Vagina (tissue), 2 donors: ENCODE measurements around the gene CNOT1.

ENCODE experiments used
- POLR2A ChIP-seq, 2 donors: fragments of 450-650 bp; IDR thresholded peaks; one replicate each; pipeline ENCODE4 v1.6.1; 2017; ENCODE audit warnings: antibody characterized with exemption in 2 of 2, mild to moderate bottlenecking in 2 of 2, moderate library complexity in 2 of 2
- TF ChIP-seq, protein P1 (sequence below), 3 experiments: fragments of 450-650 bp in 2 of 3; fragments of 200-600 bp in 1 of 3; sonication (generic) in 1 of 3; IDR thresholded peaks; one replicate each; pipeline ENCODE4 v1.5.1; 2017 to 2019; ENCODE audit warnings: antibody characterized with exemption in 3 of 3, mild to moderate bottlenecking in 2 of 3, moderate library complexity in 2 of 3

DNA sequence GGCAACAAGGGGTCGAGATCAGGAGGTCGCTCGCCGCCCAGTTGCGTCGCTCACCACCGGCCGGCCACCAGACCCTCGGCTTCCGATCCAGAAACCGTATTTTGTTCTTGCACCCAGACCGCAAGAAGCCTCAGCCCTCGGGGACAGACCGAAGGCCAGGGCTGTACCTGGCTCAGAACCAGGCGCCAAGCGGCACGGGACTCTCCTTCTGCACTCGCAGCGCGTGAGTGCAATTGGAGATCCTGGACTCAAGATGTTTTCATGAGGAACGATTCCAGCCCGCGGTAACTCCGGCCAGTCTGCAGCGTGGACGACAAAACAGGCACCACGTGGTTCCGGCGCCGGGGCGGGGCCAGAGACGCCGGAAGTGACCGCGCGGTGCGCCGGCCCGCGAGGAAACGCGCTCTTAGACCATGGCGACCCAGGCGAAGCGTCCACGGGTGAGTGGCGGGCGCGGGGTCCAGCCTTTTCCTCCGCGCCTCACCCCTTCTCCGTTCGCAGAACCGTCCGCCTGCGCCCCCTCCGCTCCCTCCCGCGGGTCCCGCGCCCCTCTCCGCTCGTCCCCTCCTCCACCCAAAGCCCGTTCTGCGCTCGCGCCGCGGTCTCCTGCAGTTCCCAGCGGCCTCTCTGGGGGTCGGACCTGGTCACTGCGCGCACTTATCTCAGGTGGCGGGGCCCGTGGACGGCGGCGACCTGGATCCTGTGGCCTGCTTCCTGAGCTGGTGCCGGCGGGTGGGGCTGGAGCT is 114.3 kb downstream of the CNOT1 start, which contains the start of gene SETD6:
- TF ChIP-seq POLR2A (IDR thresholded peaks at IDR 0.05) = peak in 1 of 2 donors; percentile 9
- TF ChIP-seq, protein P1, sequence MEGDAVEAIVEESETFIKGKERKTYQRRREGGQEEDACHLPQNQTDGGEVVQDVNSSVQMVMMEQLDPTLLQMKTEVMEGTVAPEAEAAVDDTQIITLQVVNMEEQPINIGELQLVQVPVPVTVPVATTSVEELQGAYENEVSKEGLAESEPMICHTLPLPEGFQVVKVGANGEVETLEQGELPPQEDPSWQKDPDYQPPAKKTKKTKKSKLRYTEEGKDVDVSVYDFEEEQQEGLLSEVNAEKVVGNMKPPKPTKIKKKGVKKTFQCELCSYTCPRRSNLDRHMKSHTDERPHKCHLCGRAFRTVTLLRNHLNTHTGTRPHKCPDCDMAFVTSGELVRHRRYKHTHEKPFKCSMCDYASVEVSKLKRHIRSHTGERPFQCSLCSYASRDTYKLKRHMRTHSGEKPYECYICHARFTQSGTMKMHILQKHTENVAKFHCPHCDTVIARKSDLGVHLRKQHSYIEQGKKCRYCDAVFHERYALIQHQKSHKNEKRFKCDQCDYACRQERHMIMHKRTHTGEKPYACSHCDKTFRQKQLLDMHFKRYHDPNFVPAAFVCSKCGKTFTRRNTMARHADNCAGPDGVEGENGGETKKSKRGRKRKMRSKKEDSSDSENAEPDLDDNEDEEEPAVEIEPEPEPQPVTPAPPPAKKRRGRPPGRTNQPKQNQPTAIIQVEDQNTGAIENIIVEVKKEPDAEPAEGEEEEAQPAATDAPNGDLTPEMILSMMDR (IDR thresholded peaks at IDR 0.05) = no peak
